Upper lobe of left lung (tissue), 6 donors: ENCODE results near the gene PER2. TPM values are rescaled to one million over a fixed set of nuclear protein-coding genes. Genes with fewer than 3 reads are reported as not detected.

Source experiments
- ATAC-seq, 2 donors: fragments of 200-7000 bp; cut with Tn5 transposase; one replicate each; pipeline ENCODE4 v1.9.1; 2022; ENCODE audit warnings: mild to moderate bottlenecking in 2 of 2, moderate library complexity in 2 of 2; ENCODE audit not compliant: low FRiP score in 2 of 2
- DNase-seq, 2 donors: peaks; one replicate each; pipeline ENCODE4 v3.0.0-alpha.2; 2019 to 2020
- H3K27ac ChIP-seq, 4 donors: fragments of 200-600 bp; sonication (generic); one replicate each; pipeline ENCODE4 v1.5.1; 2016 to 2019
- H3K27me3 ChIP-seq, 4 donors: fragments of 200-600 bp; sonication (generic); one replicate each; pipeline ENCODE4 v1.5.1; 2017 to 2019
- H3K36me3 ChIP-seq, 4 donors: fragments of 200-600 bp; sonication (generic); one replicate each; pipeline ENCODE4 v1.5.1; 2016 to 2019
- H3K4me1 ChIP-seq, 4 donors: fragments of 200-600 bp; sonication (generic); one replicate each; pipeline ENCODE4 v1.5.1; 2018 to 2019
- H3K4me3 ChIP-seq, 4 donors: fragments of 200-600 bp; sonication (generic); one replicate each; pipeline ENCODE4 v1.5.1; 2017 to 2019; ENCODE audit warnings: mild to moderate bottlenecking in 2 of 4, moderate library complexity in 1 of 4
- H3K9me3 ChIP-seq, 4 donors: fragments of 200-600 bp; sonication (generic); one replicate each; pipeline ENCODE4 v1.5.1; 2018 to 2019
- EP300 ChIP-seq, 4 donors: sonication (generic); formaldehyde crosslinking; IDR thresholded peaks; one replicate each; pipeline ENCODE4 v1.5.1; 2017; ENCODE audit warnings: antibody characterized with exemption in 4 of 4, control low read depth in 2 of 4
- POLR2A ChIP-seq, 4 donors: fragments of 450-650 bp; IDR thresholded peaks; one replicate each; pipeline ENCODE4 v1.5.1; 2016 to 2017; ENCODE audit warnings: antibody characterized with exemption in 4 of 4, mild to moderate bottlenecking in 2 of 4
- POLR2AphosphoS5 ChIP-seq, 2 donors: sonication (generic); formaldehyde crosslinking; IDR thresholded peaks; one replicate each; pipeline ENCODE4 v1.5.1; 2017; ENCODE audit warnings: antibody characterized with exemption in 2 of 2
- WGBS, 2 donors: methylation state at CpG; one replicate each; pipeline ENCODE4 v1.1.5; 2017 to 2018; 5-methylcytosine and 5-hydroxymethylcytosine counted together
- total RNA-seq, 6 donors: library from RNA; depleted of rRNA in 4 of 6; stranded (reverse); fragments of >200 nt in 4 of 6; gene quantifications; one replicate each; pipeline versions ENCODE4 v1.1.0 to v1.2.1, GENCODE V29; 2016 to 2021
- TF ChIP-seq, protein P1 (sequence below), 6 experiments: fragments of 450-650 bp in 4 of 6; fragments of 200-600 bp in 2 of 6; sonication (generic) in 2 of 6; IDR thresholded peaks; one replicate each; pipeline ENCODE4 v1.5.1; 2016 to 2019; ENCODE audit warnings: antibody characterized with exemption in 6 of 6
- donor health status: DM: no; HTN: no; CAD: no; lungs with moderate emphysema.
- donor health status: DM: no; HTN: yes; CAD: no; lungs with severe emphysema.

The PER2 gene
- total RNA-seq, 6 donors from 2014 or later = 12.9 to 28.7 (median 18.1) TPM

DNA sequence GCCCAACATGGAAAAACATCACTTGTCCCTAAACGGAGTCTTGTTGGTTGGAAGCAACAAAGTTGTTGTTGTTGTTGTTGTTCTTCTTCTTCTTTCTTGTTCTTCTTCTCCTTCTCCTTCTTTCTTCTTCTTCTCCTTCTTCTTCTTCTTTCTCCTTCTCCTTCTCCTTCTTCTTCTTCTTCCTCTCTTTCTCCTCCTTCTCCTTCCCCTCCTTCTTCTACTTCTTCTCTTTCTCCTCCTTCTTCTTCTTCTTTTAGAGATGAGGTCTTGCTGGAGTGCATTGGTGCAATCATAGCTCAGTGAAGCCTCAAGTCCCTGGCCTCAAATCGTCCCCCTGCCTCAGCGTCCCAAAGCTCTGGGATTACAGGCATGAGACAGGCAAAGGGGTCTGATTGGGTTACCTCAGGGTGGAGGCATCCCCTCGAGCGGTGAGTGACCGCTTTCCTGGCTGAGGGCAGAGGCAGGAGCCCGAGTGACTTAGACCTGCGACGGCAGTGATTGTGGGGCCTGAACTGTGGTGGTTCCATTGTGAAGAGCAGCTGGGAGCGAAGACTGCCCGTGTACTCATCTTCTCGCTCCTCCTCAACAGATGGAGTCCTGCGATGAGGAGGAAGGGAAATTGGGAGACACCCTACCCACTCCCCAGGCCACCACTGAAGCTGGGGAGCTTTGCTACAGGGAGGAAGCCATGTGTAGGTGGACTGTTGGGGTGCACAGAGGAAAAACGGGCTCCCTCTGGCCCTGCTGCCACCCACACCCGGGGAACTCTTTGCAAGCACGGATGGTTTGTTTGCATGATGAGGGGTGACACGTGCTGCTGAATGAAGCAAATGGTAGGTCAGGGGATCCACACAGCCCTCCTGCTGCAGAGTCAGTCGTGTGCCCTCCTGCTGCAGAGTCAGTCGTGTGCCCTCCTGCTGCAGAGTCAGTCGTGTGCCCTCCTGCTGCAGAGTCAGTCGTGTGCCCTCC, 7.0 kb upstream of the PER2 start:
- H3K36me3 ChIP-seq = no peaks in the 10 kb centered on the region
- DNase-seq (no peak), ATAC-seq (no peak)
- no peaks in the 10 kb centered on the region for H3K27me3 ChIP-seq
- H3K9me3 ChIP-seq = no peaks in the 10 kb centered on the region
- H3K27ac ChIP-seq = no peak overlapping the region
- peaks cover 0 to 21% (median 11%) of the 10 kb centered on the region in 4 donors for H3K4me1 ChIP-seq
- TF ChIP-seq, protein P1, sequence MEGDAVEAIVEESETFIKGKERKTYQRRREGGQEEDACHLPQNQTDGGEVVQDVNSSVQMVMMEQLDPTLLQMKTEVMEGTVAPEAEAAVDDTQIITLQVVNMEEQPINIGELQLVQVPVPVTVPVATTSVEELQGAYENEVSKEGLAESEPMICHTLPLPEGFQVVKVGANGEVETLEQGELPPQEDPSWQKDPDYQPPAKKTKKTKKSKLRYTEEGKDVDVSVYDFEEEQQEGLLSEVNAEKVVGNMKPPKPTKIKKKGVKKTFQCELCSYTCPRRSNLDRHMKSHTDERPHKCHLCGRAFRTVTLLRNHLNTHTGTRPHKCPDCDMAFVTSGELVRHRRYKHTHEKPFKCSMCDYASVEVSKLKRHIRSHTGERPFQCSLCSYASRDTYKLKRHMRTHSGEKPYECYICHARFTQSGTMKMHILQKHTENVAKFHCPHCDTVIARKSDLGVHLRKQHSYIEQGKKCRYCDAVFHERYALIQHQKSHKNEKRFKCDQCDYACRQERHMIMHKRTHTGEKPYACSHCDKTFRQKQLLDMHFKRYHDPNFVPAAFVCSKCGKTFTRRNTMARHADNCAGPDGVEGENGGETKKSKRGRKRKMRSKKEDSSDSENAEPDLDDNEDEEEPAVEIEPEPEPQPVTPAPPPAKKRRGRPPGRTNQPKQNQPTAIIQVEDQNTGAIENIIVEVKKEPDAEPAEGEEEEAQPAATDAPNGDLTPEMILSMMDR (IDR thresholded peaks at IDR 0.05) = no peak
- TF ChIP-seq EP300 (IDR thresholded peaks at IDR 0.05) = no peak
- no peak for TF ChIP-seq POLR2A (IDR thresholded peaks at IDR 0.05)
- TF ChIP-seq POLR2AphosphoS5 (IDR thresholded peaks at IDR 0.05) = no peak
- no peak overlapping the region for H3K4me3 ChIP-seq
- WGBS, 2 donors = 73 to 80% methylated on average over 12 to 18 of the region's 21 CpGs

DNA sequence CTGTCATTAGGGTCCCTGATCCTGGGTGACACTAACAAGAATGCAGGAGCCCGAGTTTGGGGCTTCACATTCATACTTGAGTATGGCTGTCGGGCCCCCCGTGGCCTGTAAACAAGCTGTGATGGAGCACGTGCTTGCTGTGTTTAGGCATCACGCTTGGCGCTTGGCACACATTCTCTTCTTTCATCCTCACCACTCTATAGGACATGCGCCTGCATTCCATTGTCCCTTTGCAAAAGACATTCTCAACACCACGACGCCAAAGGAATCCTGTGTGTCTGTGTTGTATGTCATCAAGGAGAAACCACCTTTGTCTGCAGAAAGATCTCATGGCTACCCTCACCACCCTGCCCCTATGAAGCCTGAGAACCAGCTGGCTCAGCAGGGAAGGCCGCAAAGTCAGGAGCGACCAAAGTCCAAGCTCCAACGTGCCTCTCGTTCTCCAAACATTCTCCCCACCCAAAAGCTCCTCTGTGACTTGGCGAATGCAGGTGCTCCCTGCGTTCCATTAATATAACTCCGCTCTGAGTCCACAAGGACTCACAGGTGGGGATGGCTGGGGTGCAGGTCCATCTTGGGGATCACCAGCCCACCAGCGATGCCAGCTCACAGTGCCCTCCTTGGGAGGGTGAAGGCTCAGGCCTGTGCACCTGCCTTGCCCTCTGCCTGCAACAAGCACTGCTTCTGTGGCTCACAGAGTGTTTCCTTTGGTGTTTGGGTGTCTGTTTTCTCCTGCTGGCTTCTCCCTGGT, 6.2 kb upstream of the PER2 start:
- Histone ChIP-seq H3K9me3 (no peaks in the 10 kb centered on the region), H3K27me3 (no peaks in the 10 kb centered on the region), H3K36me3 (no peaks in the 10 kb centered on the region), H3K4me1 (peaks cover 8 to 20% (median 9%) of the 10 kb centered on the region in 4 donors), H3K4me3 (no peak overlapping the region), H3K27ac (no peak overlapping the region)
- ATAC-seq (no peak), DNase-seq (no peak)
- WGBS, 2 donors = 72 to 89% methylated on average over 14 to 16 of the region's 17 CpGs
- TF ChIP-seq POLR2A (IDR thresholded peaks at IDR 0.05) (no peak), POLR2AphosphoS5 (IDR thresholded peaks at IDR 0.05) (no peak), EP300 (IDR thresholded peaks at IDR 0.05) (no peak)
- TF ChIP-seq, protein P1 (IDR thresholded peaks at IDR 0.05) = no peak

DNA sequence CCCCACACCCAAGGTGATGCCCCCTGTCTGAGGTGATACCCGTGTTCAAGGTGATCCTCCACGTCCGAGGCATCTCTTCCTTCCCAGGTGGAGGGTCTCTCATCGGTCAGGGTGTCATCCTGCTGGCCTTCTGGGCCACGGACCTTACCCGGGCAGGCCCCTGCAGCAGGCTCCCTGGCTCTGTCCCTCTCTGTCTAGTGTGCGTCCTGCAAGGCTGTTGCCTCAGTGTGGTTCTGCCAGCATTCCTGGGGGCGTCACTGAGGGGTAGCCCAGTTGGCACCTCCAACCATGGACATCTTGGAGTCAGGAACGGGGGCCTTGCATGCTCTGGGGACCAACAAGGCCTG, 5.6 kb upstream of the PER2 start:
- peaks cover 9 to 20% (median 14%) of the 10 kb centered on the region in 4 donors for H3K4me1 ChIP-seq
- ATAC-seq = no peak
- H3K9me3 ChIP-seq = no peaks in the 10 kb centered on the region
- TF ChIP-seq EP300 (IDR thresholded peaks at IDR 0.05) = no peak
- TF ChIP-seq POLR2AphosphoS5 (IDR thresholded peaks at IDR 0.05) = no peak
- TF ChIP-seq, protein P1 (IDR thresholded peaks at IDR 0.05) = no peak
- no peaks in the 10 kb centered on the region for H3K36me3 ChIP-seq
- no peak overlapping the region for H3K27ac ChIP-seq
- WGBS, 2 donors = 92% methylated on average over 9 of the region's 9 CpGs; no CpG with 5 or more reads in 1 of the 2 donors
- H3K4me3 ChIP-seq = no peak overlapping the region
- no peak for DNase-seq
- no peaks in the 10 kb centered on the region for H3K27me3 ChIP-seq

DNA sequence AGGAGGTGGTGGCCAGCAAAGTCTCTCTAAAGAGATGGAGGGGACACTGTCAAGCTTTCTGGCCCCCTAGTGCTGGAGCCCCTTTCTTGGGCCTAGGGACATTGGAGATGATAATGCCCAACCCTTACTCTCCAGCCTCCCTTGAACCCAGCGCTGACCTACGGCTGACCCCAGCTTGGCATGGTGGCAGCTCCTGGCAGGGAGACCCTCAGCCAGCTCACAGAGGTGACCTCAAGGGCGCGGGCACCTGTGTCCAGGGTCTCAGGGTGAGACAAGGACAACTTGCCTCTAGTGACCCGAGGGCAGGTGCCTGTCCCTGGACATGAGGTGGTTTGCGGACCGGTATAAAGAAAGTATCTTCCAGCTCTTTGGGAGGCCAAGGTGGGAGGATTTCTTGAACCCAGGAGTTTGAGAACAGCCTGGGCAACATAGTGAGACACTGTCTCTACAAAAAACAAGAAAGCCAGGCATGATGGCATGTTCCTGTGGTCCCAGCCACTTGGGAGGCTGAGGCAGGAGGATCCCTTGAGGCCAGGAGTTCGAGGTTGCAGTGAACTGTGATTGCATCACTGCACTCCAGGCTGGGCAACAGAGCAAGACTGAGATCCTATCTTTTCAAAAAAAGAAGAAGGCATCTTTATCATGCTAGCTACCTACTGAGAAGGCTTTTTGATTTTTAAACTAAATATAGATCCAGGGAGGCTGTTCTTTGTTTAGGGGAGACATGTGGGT, 3.3 kb upstream of the PER2 start:
- ATAC-seq (no peak), DNase-seq (no peak)
- H3K27ac ChIP-seq = peak overlapping the region in 2 of 4 donors; percentile 62

More for the DNA sequence above, 3.3 kb upstream of the PER2 start:
- Histone ChIP-seq H3K36me3 (no peaks in the 10 kb centered on the region), H3K27me3 (no peaks in the 10 kb centered on the region), H3K9me3 (no peaks in the 10 kb centered on the region), H3K4me3 (no peak overlapping the region), H3K4me1 (peaks cover 22 to 31% (median 25%) of the 10 kb centered on the region in 4 donors)
- 89 to 95% methylated on average over 4 to 8 of the region's 8 CpGs for WGBS, 2 donors
- TF ChIP-seq EP300 (IDR thresholded peaks at IDR 0.05) (no peak), POLR2A (IDR thresholded peaks at IDR 0.05) (no peak), POLR2AphosphoS5 (IDR thresholded peaks at IDR 0.05) (no peak)
- TF ChIP-seq, protein P1 (IDR thresholded peaks at IDR 0.05) = no peak
